Measurements from ENCODE around the gene KHDRBS1. TPM values are rescaled to one million over a fixed set of nuclear protein-coding genes. Genes with fewer than 3 reads are reported as not detected.
A peak's percentile ranks its signal among the peaks of the same experiment; 100 is the strongest.
"Not testable (repeated sequence)": the region's sequence is repeated elsewhere in the genome, so short reads cannot be mapped to it uniquely, and the experiment has no call there.

The KHDRBS1 gene
- total and polyA plus RNA-seq, 9 of the 15 experiments (the other 6 are each of a cell fraction or from before 2014, with no cell fraction given): 48.4 to 257 (median 114) TPM

- TF ChIP-seq ZNF121 (CRISPR knock-in tag; conservative IDR thresholded peaks at IDR 0.05): peak; percentile 56
- not testable (repeated sequence) for H3K9me1 ChIP-seq (ENCODE audit: control insufficient read depth, insufficient read depth, low read length); FAIRE-seq; BruUV-seq (replicated peaks); H3K79me2 ChIP-seq (ENCODE audit: control insufficient read depth, insufficient read depth, low read length); H3K9ac ChIP-seq (ENCODE audit: insufficient read depth in 1 of 2, low read depth in 2 of 2, low read length in 2 of 2); H2AFZ ChIP-seq (ENCODE audit: low read depth, low read length); H3K9me3 ChIP-seq (replicated peaks; ENCODE audit: control insufficient read depth, insufficient read depth, low read depth, low read length); H4K20me1 ChIP-seq (replicated peaks; ENCODE audit: control insufficient read depth, insufficient read depth, low read length); H3K4me3 ChIP-seq; H3K27me3 ChIP-seq (ENCODE audit: control insufficient read depth in 2 of 2, insufficient read depth in 2 of 2, low read length in 2 of 2); ATAC-seq; H3K27ac ChIP-seq (ENCODE audit: extremely low read depth, low read depth, low read length); DNase-seq (ENCODE audit: extremely low read depth in 1 of 4, low spot score in 3 of 4); TF ChIP-seq ATF1 (CRISPR knock-in tag; IDR thresholded peaks at IDR 0.05)
- TF ChIP-seq ATF1 (tag; IDR thresholded peaks at IDR 0.05): peak; percentile 47
- peak; percentile 72; the same call in 1 of the 2 replicates for TF ChIP-seq ZNF384 (IDR thresholded peaks at IDR 0.05; ENCODE audit: low read depth, low read length)
- peak; percentile 77; the same call in 1 of the 2 replicates for TF ChIP-seq SMARCA5 (IDR thresholded peaks at IDR 0.05)
- peak; percentile 23; the same call in 1 of the 2 replicates for TF ChIP-seq SUPT5H (IDR thresholded peaks at IDR 0.05)
- 0 out of 2 replicates have a peak, but pooled peaks have one; percentile 9 for TF ChIP-seq ADNP (tag; IDR thresholded peaks at IDR 0.05)
- 0 out of 2 replicates have a peak, but pooled peaks have one; percentile 8 for TF ChIP-seq POLR2G (IDR thresholded peaks at IDR 0.05; ENCODE audit: low read depth, low read length)
- peak; percentile 21; the same call in 1 of the 2 replicates for TF ChIP-seq BCOR (IDR thresholded peaks at IDR 0.05)
- ChIA-PET POLR2A (interaction anchor here (0.7 to 1.6 kb wide), 9 partner anchors 8 to 135 kb away, joined by 3 to 6 read pairs (median 3); partner anchors contain the start of genes CCDC28B and TMEM39B), CTCF (ENCODE audit: low intra/inter-chr PET ratio) (interaction anchor here (0.7 kb wide), 1 partner anchor 302 kb away, joined by 5 read pairs; the partner anchor contains the start of gene ADGRB2)
- intact Hi-C loops (cut with micrococcal nuclease) (loop anchor here (10.0 kb wide), 3 partner anchors 251 to 349 kb away; partner anchors contain the start of gene SPOCD1), in situ Hi-C loops (cut with MboI) (loop anchor here (10.0 kb wide), 1 partner anchor 241 kb away; no protein-coding TSS in a partner anchor)
- Histone ChIP-seq H3K4me1 (replicated peaks in 1 of 2; ENCODE audit: control insufficient read depth in 2 of 2, insufficient read depth in 2 of 2, low read length in 2 of 2) (peaks cover 15 to 27% of the 10 kb centered on the region in 2 experiments), H3K36me3 (ENCODE audit: control insufficient read depth, insufficient read depth, low read length) (peaks cover 21% of the 10 kb centered on the region; the same call in 2 of the 3 replicates), H3K4me2 (ENCODE audit: insufficient read depth, low read length) (peak overlapping the region; percentile 11)
- WGBS (ENCODE audit: insufficient coverage, low coverage, missing lambda C conversion rate): 38% methylated on average over 21 of the region's 21 CpGs
These were observed 52.2 kb downstream of the KHDRBS1 start for GRCh38 chr1:32065613-32066488.

Data from K562 (cell line).